Gastrocnemius medialis (tissue), 4 donors: ENCODE data around the gene EFCAB11. TPM values are rescaled to one million over a fixed set of nuclear protein-coding genes. Genes with fewer than 3 reads are reported as not detected.

Experiments
- ATAC-seq, 2 donors: fragments of 150-250 bp; one replicate each; pipeline ENCODE4 v1.9.1; 2016
- DNase-seq, 2 donors: peaks; one replicate each; pipeline ENCODE4 v3.0.0-alpha.2; 2019
- H3K27ac ChIP-seq, 4 donors: fragments of 200-600 bp; sonication (generic); 1 replicate in 1 of 4; 2 replicates in 3 of 4; pipeline ENCODE4 v1.5.1; 2016 to 2018; ENCODE audit warnings: mild to moderate bottlenecking in 2 of 4, moderate library complexity in 1 of 4
- H3K27me3 ChIP-seq, 3 donors: fragments of 200-600 bp; sonication (generic) in 2 of 3; 1 replicate in 1 of 3; 2 replicates in 2 of 3; pipeline versions ENCODE4 v1.5.1 to v1.6.0; 2016 to 2019; ENCODE audit warnings: mild to moderate bottlenecking in 1 of 3, moderate library complexity in 1 of 3
- H3K36me3 ChIP-seq, 2 donors: fragments of 200-600 bp; sonication (generic) in 1 of 2; one replicate each; pipeline ENCODE4 v1.5.1; 2017 to 2018
- H3K4me1 ChIP-seq, 2 donors: fragments of 200-600 bp; sonication (generic) in 1 of 2; one replicate each; pipeline ENCODE4 v1.5.1; 2016 to 2017; ENCODE audit warnings: mild to moderate bottlenecking in 2 of 2
- H3K4me3 ChIP-seq, 4 donors: fragments of 200-600 bp; sonication (generic) in 3 of 4; 1 replicate in 1 of 4; 2 replicates in 3 of 4; pipeline ENCODE4 v1.5.1; 2016 to 2019; ENCODE audit warnings: mild to moderate bottlenecking in 2 of 4
- H3K9me3 ChIP-seq, 3 donors: fragments of 200-600 bp; sonication (generic) in 2 of 3; 1 replicate in 1 of 3; 2 replicates in 2 of 3; pipeline ENCODE4 v1.5.1; 2016 to 2019
- CTCF ChIP-seq, 5 experiments: fragments of 450-650 bp in 3 of 5; fragments of 200-600 bp in 2 of 5; sonication (generic) in 2 of 5; IDR thresholded peaks in 4 of 5; conservative IDR thresholded peaks in 1 of 5; 1 replicate in 4 of 5; 2 replicates in 1 of 5; pipeline ENCODE4 v1.5.1; 2016 to 2019; ENCODE audit warnings: antibody characterized with exemption in 5 of 5, mild to moderate bottlenecking in 3 of 5, moderate library complexity in 3 of 5
- POLR2A ChIP-seq, 2 donors: fragments of 450-650 bp; IDR thresholded peaks; one replicate each; pipeline ENCODE4 v1.6.1; 2017; ENCODE audit warnings: antibody characterized with exemption in 2 of 2, mild to moderate bottlenecking in 2 of 2, moderate library complexity in 2 of 2
- in situ Hi-C, 4 donors: fragments of 200-750 bp; cut with MboI; loops; one replicate each; pipeline versions ENCODE4 v1.15.0 to v1.8.0; 2017; ENCODE audit warnings: low sequenced_read_pairs in 4 of 4
- intact Hi-C: fragments of 100-400 bp; cut with DNase I; formaldehyde crosslinking; loops from one replicate; pipeline ENCODE4 v1.15.1; 2023; ENCODE audit warnings: low total_unique reads
- total RNA-seq, 4 donors: library from RNA; depleted of rRNA; stranded (reverse); fragments of >200 nt; gene quantifications; one replicate each; pipeline versions ENCODE4 v1.1.0 to v1.2.3, GENCODE V29; 2016

EFCAB11 gene
- total RNA-seq, 4 donors from 2014 or later, result 0.69 to 1.6 (median 1.6) TPM

GRCh38 chr14:89957376-89957775 is 2.8 kb upstream of the EFCAB11 start:
- no peaks in the 10 kb centered on the region for H3K9me3 ChIP-seq
- in situ Hi-C loops (loop anchor here (25.0 kb wide), 2 partner anchors 305 to 805 kb away; partner anchors contain the start of gene PSMC1 (in 2 of the 4)), intact Hi-C loops (loop anchor here (5.0 to 10.0 kb wide), 6 partner anchors 425 to 1965 kb away; partner anchors contain the start of genes FOXN3, GALC, PTPN21 and SPATA7)
- DNase-seq, result no peak
- no peaks in the 10 kb centered on the region for H3K27me3 ChIP-seq
- H3K36me3 ChIP-seq, result no peaks in the 10 kb centered on the region
- H3K4me3 ChIP-seq, result no peak overlapping the region
- no peak for ATAC-seq
- TF ChIP-seq CTCF (IDR thresholded peaks at IDR 0.05 in 4 of 5, conservative IDR thresholded peaks at IDR 0.05 in 1 of 5) (no peak), POLR2A (IDR thresholded peaks at IDR 0.05) (no peak)
- H3K27ac ChIP-seq, result no peak overlapping the region
- H3K4me1 ChIP-seq, result peaks cover 10 to 13% of the 10 kb centered on the region in 2 donors

GRCh38 chr14:89956661-89957009 is 2.1 kb upstream of the EFCAB11 start:
- TF ChIP-seq CTCF (IDR thresholded peaks at IDR 0.05 in 4 of 5, conservative IDR thresholded peaks at IDR 0.05 in 1 of 5) (no peak), POLR2A (IDR thresholded peaks at IDR 0.05) (no peak)
- no peaks in the 10 kb centered on the region for H3K27me3 ChIP-seq
- peak overlapping the region; percentile 82 to 87 (median 84) for H3K27ac ChIP-seq
- peak overlapping the region; percentile 63 to 99 (median 73) for H3K4me3 ChIP-seq
- ATAC-seq, result no peak
- intact Hi-C loops (loop anchor here (5.0 to 10.0 kb wide), 6 partner anchors 426 to 1964 kb away; partner anchors contain the start of genes FOXN3, GALC, PTPN21 and SPATA7), in situ Hi-C loops (loop anchor here (25.0 kb wide), 2 partner anchors 306 to 806 kb away; partner anchors contain the start of gene PSMC1 (in 2 of the 4))
- peaks cover 10 to 13% of the 10 kb centered on the region in 2 donors for H3K4me1 ChIP-seq
- DNase-seq, result peak in 1 of 2 donors; percentile 37
- H3K9me3 ChIP-seq, result no peaks in the 10 kb centered on the region
- no peaks in the 10 kb centered on the region for H3K36me3 ChIP-seq

- Histone ChIP-seq H3K27me3 (no peaks in the 10 kb centered on the region), H3K36me3 (no peaks in the 10 kb centered on the region), H3K27ac (peak within 1 kb of the TSS; percentile 82 to 87 (median 84)), H3K4me1 (peaks cover 10 to 13% of the 10 kb centered on the region in 2 donors), H3K4me3 (peak within 1 kb of the TSS; percentile 63 to 99 (median 73)), H3K9me3 (no peaks in the 10 kb centered on the region)
- in situ Hi-C loops (loop anchor here (25.0 kb wide), 2 partner anchors 306 to 806 kb away; partner anchors contain the start of gene PSMC1 (in 2 of the 4)), intact Hi-C loops (loop anchor here (2.0 to 10.0 kb wide), 7 partner anchors 253 to 1964 kb away; partner anchors contain the start of genes FOXN3, GALC, PTPN21 and SPATA7)
- DNase-seq, result peak; percentile 93 to 94
- TF ChIP-seq CTCF (IDR thresholded peaks at IDR 0.05 in 4 of 5, conservative IDR thresholded peaks at IDR 0.05 in 1 of 5) (peak in 2 of 5 experiments; percentile 8 to 17), POLR2A (IDR thresholded peaks at IDR 0.05) (peak; percentile 68 to 85)
- peak; percentile 76 to 79 for ATAC-seq
Measured at GRCh38 chr14:89955745-89956660, 1.5 kb upstream of the EFCAB11 start, which contains the start of gene TDP1. Gene TDP1, plus strand, starts transcription at chr14:89955927. Its CDS starts 7,188 bp downstream, at chr14:89963115.

GRCh38 chr14:89955022-89955744 is 653 bp upstream of the EFCAB11 start:
- TF ChIP-seq CTCF (IDR thresholded peaks at IDR 0.05 in 4 of 5, conservative IDR thresholded peaks at IDR 0.05 in 1 of 5), result no peak
- TF ChIP-seq POLR2A (IDR thresholded peaks at IDR 0.05), result no peak
- Histone ChIP-seq H3K9me3 (no peaks in the 10 kb centered on the region), H3K27me3 (no peaks in the 10 kb centered on the region), H3K36me3 (no peaks in the 10 kb centered on the region), H3K4me3 (peak overlapping the region; percentile 63 to 99 (median 73)), H3K4me1 (peaks cover 10 to 13% of the 10 kb centered on the region in 2 donors), H3K27ac (peak overlapping the region; percentile 82 to 87 (median 84))
- in situ Hi-C loops (loop anchor here (25.0 kb wide), 2 partner anchors 307 to 807 kb away; partner anchors contain the start of gene PSMC1 (in 2 of the 4)), intact Hi-C loops (loop anchor here (2.0 to 10.0 kb wide), 7 partner anchors 252 to 1963 kb away; partner anchors contain the start of genes FOXN3, GALC, PTPN21 and SPATA7)
- DNase-seq (no peak), ATAC-seq (peak; percentile 57 to 58)
